ENCODE measurements around the gene PNPO. TPM values are rescaled to one million over a fixed set of nuclear protein-coding genes. Genes with fewer than 3 reads are reported as not detected.

Gene PNPO
- 14.2 TPM for total RNA-seq

DNA sequence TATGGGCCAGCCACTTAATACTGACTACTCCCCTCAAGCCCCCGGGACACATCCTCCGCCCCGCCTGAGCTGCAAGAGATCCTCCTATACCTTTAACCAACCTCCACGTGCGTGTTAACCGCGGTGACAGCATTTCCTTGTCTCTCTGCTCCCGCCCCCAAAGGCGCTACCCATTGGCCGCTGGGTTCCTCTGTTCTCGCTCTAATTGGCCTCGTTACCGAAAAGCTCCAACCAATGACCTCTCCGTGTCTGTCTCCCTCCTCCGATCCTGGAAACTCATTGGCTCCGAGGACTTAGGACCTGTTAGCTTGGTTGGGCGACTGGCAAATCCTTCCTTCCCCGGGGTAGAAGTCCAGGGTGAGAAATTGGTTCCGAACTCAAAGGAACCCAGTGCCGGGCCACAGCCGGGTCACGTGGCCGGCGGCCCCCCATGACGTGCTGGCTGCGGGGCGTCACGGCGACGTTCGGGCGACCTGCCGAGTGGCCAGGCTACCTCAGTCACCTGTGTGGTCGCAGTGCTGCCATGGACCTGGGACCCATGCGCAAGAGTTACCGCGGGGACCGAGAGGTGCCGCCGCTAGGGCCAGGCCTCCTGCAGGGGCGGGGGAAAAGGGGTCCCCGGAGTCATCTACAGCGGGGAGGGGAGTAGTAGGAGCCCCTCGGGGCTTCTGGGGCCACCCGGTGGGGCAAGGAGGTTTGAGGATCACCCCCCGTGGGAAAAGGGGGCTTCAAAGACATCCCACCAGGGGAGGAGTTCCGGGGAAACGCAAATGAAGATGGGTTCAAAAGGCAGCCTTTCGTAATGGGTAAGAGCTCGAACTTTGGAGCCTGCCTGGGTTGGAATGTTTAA lies at the start of gene PNPO:
Gene PNPO (plus strand): TSS at position 326 of the 850 bp plus-strand sequence. CDS start 105 bp downstream, at position 431.

GRCh38 chr17:47895856-47896671 lies 45.3 kb upstream of the PNPO start, which contains the start of gene SP2:
TSS of gene SP2 (plus strand) at chr17:47896236. CDS start at chr17:47896287, 51 bp downstream.

GRCh38 chr17:47957591-47958490 lies 16.5 kb downstream of the PNPO start, which contains the start of gene PRR15L:
TSS of gene PRR15L (minus strand) at chr17:47957883. CDS start at chr17:47953234, 4,649 bp downstream.

DNA sequence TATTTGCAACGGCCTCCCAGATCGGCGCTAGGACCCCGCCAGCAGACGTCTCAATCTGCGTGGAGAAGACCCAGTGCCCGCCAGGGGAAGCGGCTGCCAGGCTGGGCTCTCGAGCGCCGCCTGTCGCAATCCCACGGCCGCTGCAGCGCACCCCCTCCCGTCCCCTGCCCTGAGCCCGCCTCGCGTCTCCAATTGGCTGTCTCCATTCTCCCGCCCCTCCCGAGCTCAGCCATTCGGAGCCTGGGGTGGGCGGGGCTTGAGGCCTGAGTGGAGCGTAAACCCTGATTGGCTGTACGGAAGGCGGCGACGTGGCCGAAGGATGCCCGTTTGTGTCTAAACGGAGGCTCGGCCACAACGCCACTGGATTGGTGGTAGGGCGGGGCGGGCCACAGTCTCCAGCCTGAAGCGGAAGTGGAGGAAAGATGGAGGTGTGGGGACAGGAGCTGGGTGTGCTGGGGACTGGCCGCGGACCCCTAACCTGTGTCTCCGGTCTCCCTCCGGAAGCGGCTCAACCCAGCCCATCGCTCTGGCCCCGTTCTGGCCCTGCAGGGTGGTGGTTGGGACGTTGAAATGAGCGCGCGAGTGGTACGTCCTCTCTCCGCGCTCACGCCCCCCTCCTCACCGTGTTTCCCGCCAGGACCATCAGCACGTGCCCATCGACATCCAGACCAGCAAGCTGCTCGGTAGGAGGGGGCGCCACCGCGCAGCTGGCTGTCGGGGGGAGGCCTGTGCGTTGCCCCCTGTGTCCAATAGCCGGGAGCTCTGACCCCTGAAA lies 29.5 kb downstream of the PNPO start, which contains the start of gene CDK5RAP3:
Gene CDK5RAP3 (plus strand): TSS at position 389 of the 775 bp plus-strand sequence. CDS start 34 bp downstream, at position 423.

Other genes with a start within 250 kb of the PNPO start
- gene TBKBP1, start 247.4 kb upstream of the PNPO start, total RNA-seq: 21.1 TPM
- 1.5 TPM for gene TBX21, start 208.3 kb upstream of the PNPO start, total RNA-seq
- gene OSBPL7, start 119.8 kb upstream of the PNPO start, total RNA-seq: 13.7 TPM
- gene MRPL10, start 110.0 kb upstream of the PNPO start, total RNA-seq: 15.6 TPM
- gene LRRC46, start 109.9 kb upstream of the PNPO start, total RNA-seq: 0.16 TPM
- 39.0 TPM for gene SCRN2, start 100.3 kb upstream of the PNPO start, total RNA-seq
- 0.38 TPM for gene SP6, start 90.4 kb upstream of the PNPO start, total RNA-seq
- 5.6 TPM for gene SP2, start 45.3 kb upstream of the PNPO start, total RNA-seq
- gene PRR15L, start 16.3 kb downstream of the PNPO start, total RNA-seq: 0.93 TPM
- 158 TPM for gene CDK5RAP3, start 29.5 kb downstream of the PNPO start, total RNA-seq
- 36.9 TPM for gene COPZ2, start 96.2 kb downstream of the PNPO start, total RNA-seq
- gene NFE2L1, start 106.8 kb downstream of the PNPO start, total RNA-seq: 140 TPM
- 106 TPM for gene CBX1, start 159.9 kb downstream of the PNPO start, total RNA-seq
- 15.9 TPM for gene SNX11, start 166.2 kb downstream of the PNPO start, total RNA-seq

All from camera-type eye (tissue), 1 donor.